ENCODE measurements around the gene KCNQ1.

The KCNQ1 gene

GRCh38 chr11:2751523-2752203 lies 306.9 kb downstream of the KCNQ1 start:
- no peak for DNase-seq

GRCh38 chr11:2752204-2752770 lies 307.5 kb downstream of the KCNQ1 start:
- no peak for DNase-seq

GRCh38 chr11:2752923-2753322 lies 308.1 kb downstream of the KCNQ1 start:
- DNase-seq: no peak

- no peak for DNase-seq
Measured at GRCh38 chr11:2754008-2754407, 309.2 kb downstream of the KCNQ1 start.

GRCh38 chr11:2755071-2755470 lies 310.3 kb downstream of the KCNQ1 start:
- DNase-seq: no peak

GRCh38 chr11:2758751-2759150 lies 313.9 kb downstream of the KCNQ1 start:
- no peak for DNase-seq

- DNase-seq: no peak
Measured at GRCh38 chr11:2759228-2760195, 314.7 kb downstream of the KCNQ1 start.

- no peak for DNase-seq
Measured at GRCh38 chr11:2760196-2760871, 315.5 kb downstream of the KCNQ1 start.

GRCh38 chr11:2761131-2762030 lies 316.6 kb downstream of the KCNQ1 start:
- no peak for DNase-seq

GRCh38 chr11:2762031-2762380 lies 317.2 kb downstream of the KCNQ1 start:
- no peak for DNase-seq

GRCh38 chr11:2762451-2762850 lies 317.6 kb downstream of the KCNQ1 start:
- no peak for DNase-seq

GRCh38 chr11:2763984-2764383 lies 319.2 kb downstream of the KCNQ1 start:
- no peak for DNase-seq

- no peak for DNase-seq
Measured at GRCh38 chr11:2765491-2765890, 320.7 kb downstream of the KCNQ1 start.

GRCh38 chr11:2766166-2766565 lies 321.4 kb downstream of the KCNQ1 start:
- DNase-seq: no peak

GRCh38 chr11:2767071-2767470 lies 322.3 kb downstream of the KCNQ1 start:
- DNase-seq: no peak

- DNase-seq: no peak
Measured at GRCh38 chr11:2767801-2768200, 323.0 kb downstream of the KCNQ1 start.

GRCh38 chr11:2768471-2769408 lies 323.9 kb downstream of the KCNQ1 start:
- no peak for DNase-seq

- DNase-seq: no peak
Measured at GRCh38 chr11:2769409-2770095, 324.7 kb downstream of the KCNQ1 start.

- no peak for DNase-seq
Measured at GRCh38 chr11:2770096-2770751, 325.4 kb downstream of the KCNQ1 start.

- DNase-seq: no peak
Measured at GRCh38 chr11:2770761-2771301, 326.0 kb downstream of the KCNQ1 start.
